Breast epithelium (tissue), 4 donors: ENCODE results near the gene EPHA6. TPM values are rescaled to one million over a fixed set of nuclear protein-coding genes. Genes with fewer than 3 reads are reported as not detected.
"Not testable (repeated sequence)": the region's sequence is repeated elsewhere in the genome, so short reads cannot be mapped to it uniquely, and the experiment has no call there.

Source experiments
- DNase-seq, 2 donors: peaks; one replicate each; pipeline ENCODE4 v3.0.0-alpha.2; 2019; ENCODE audit warnings: low spot score in 2 of 2
- H3K27ac ChIP-seq, 2 donors: fragments of 200-600 bp; sonication (generic) in 1 of 2; one replicate each; pipeline ENCODE4 v1.5.1; 2016 to 2019; ENCODE audit warnings: mild to moderate bottlenecking in 1 of 2
- H3K27me3 ChIP-seq, 2 donors: fragments of 200-600 bp; sonication (generic) in 1 of 2; one replicate each; pipeline versions ENCODE4 v1.5.1 to v1.6.0; 2017 to 2019; ENCODE audit warnings: control low read depth in 1 of 2, mild to moderate bottlenecking in 1 of 2
- H3K36me3 ChIP-seq: fragments of 200-600 bp; one replicate; pipeline ENCODE4 v1.5.1; 2019
- H3K4me1 ChIP-seq, 2 donors: fragments of 200-600 bp; sonication (generic); one replicate each; pipeline ENCODE4 v1.5.1; 2016 to 2019; ENCODE audit warnings: control low read depth in 1 of 2
- H3K4me3 ChIP-seq, 3 donors: fragments of 200-600 bp; sonication (generic); 1 replicate in 2 of 3; 2 replicates in 1 of 3; pipeline ENCODE4 v1.5.1; 2016 to 2019; ENCODE audit warnings: mild to moderate bottlenecking in 3 of 3, moderate library complexity in 2 of 3
- H3K9me3 ChIP-seq, 2 donors: fragments of 200-600 bp; sonication (generic) in 1 of 2; one replicate each; pipeline ENCODE4 v1.5.1; 2016 to 2019; ENCODE audit warnings: control low read depth in 1 of 2
- CTCF ChIP-seq, 3 donors: fragments of 450-650 bp; IDR thresholded peaks; one replicate each; pipeline ENCODE4 v1.5.1; 2016 to 2017; ENCODE audit warnings: antibody characterized with exemption in 3 of 3, mild to moderate bottlenecking in 3 of 3, moderate library complexity in 3 of 3
- POLR2A ChIP-seq: fragments of 450-650 bp; IDR thresholded peaks from one replicate; pipeline ENCODE4 v1.6.1; 2016; ENCODE audit warnings: antibody characterized with exemption, mild to moderate bottlenecking, moderate library complexity
- POLR2AphosphoS5 ChIP-seq, 3 donors: sonication (generic); formaldehyde crosslinking; IDR thresholded peaks; one replicate each; pipeline ENCODE4 v1.6.1; 2017; ENCODE audit warnings: antibody characterized with exemption in 3 of 3
- intact Hi-C: fragments of 100-400 bp; cut with DNase I; formaldehyde crosslinking; loops from one replicate; pipeline ENCODE4 v1.15.1; 2023; ENCODE audit warnings: low total_unique reads
- total RNA-seq, 3 donors: library from RNA; depleted of rRNA; stranded (reverse); fragments of >200 nt; gene quantifications; one replicate each; pipeline ENCODE4 v1.1.0, GENCODE V29; 2016

EPHA6 gene
- total RNA-seq, 3 donors from 2014 or later, result 0.98 to 1.4 (median 1.2) TPM

- H3K36me3 ChIP-seq, result no peaks in the 10 kb centered on the region
- no peaks in the 10 kb centered on the region for H3K9me3 ChIP-seq
- H3K4me3 ChIP-seq, result no peak overlapping the region
- no peak overlapping the region for H3K27ac ChIP-seq
- no peaks in the 10 kb centered on the region for H3K4me1 ChIP-seq
- no peaks in the 10 kb centered on the region for H3K27me3 ChIP-seq
- intact Hi-C loops, result no loop called here
- no peak for DNase-seq
- TF ChIP-seq CTCF (IDR thresholded peaks at IDR 0.05) (no peak), POLR2A (no peak), POLR2AphosphoS5 (IDR thresholded peaks at IDR 0.05) (no peak)
These were observed 155.8 kb downstream of the EPHA6 start for GRCh38 chr3:96970211-96970610.

- no peak overlapping the region for H3K4me3 ChIP-seq
- TF ChIP-seq POLR2AphosphoS5 (IDR thresholded peaks at IDR 0.05) (no peak), CTCF (IDR thresholded peaks at IDR 0.05) (no peak), POLR2A (no peak)
- intact Hi-C loops, result no loop called here
These were observed 163.3 kb downstream of the EPHA6 start for GRCh38 chr3:96977671-96978070.

GRCh38 chr3:96983716-96984115 is 169.3 kb downstream of the EPHA6 start:
- H3K4me1 ChIP-seq, H3K36me3 ChIP-seq, intact Hi-C loops, H3K27ac ChIP-seq, H3K27me3 ChIP-seq, H3K4me3 ChIP-seq, DNase-seq: not testable (repeated sequence)
- H3K9me3 ChIP-seq, result peaks cover 6 to 11% of the 10 kb centered on the region in 2 donors

More at GRCh38 chr3:96977671-96978070, 163.3 kb downstream of the EPHA6 start:
- DNase-seq, result no peak
- Histone ChIP-seq H3K9me3 (no peaks in the 10 kb centered on the region), H3K36me3 (no peaks in the 10 kb centered on the region), H3K27me3 (no peaks in the 10 kb centered on the region), H3K4me1 (no peaks in the 10 kb centered on the region), H3K27ac (no peak overlapping the region)

GRCh38 chr3:96986241-96986640 is 171.8 kb downstream of the EPHA6 start:
- DNase-seq, result no peak

GRCh38 chr3:96991231-96991630 is 176.8 kb downstream of the EPHA6 start:
- Histone ChIP-seq H3K27ac (no peak overlapping the region), H3K36me3 (no peaks in the 10 kb centered on the region), H3K4me1 (no peaks in the 10 kb centered on the region), H3K4me3 (no peak overlapping the region), H3K27me3 (no peaks in the 10 kb centered on the region), H3K9me3 (no peaks in the 10 kb centered on the region)
- intact Hi-C loops, result no loop called here
- no peak for TF ChIP-seq CTCF (IDR thresholded peaks at IDR 0.05)
- TF ChIP-seq POLR2A, result no peak
- TF ChIP-seq POLR2AphosphoS5 (IDR thresholded peaks at IDR 0.05), result no peak
- no peak for DNase-seq

More at GRCh38 chr3:96986241-96986640, 171.8 kb downstream of the EPHA6 start:
- no peak overlapping the region for H3K4me3 ChIP-seq
- peaks cover 6 to 11% of the 10 kb centered on the region in 2 donors for H3K9me3 ChIP-seq
- intact Hi-C loops, result no loop called here
- H3K36me3 ChIP-seq, result no peaks in the 10 kb centered on the region
- TF ChIP-seq POLR2A (no peak), CTCF (IDR thresholded peaks at IDR 0.05) (no peak), POLR2AphosphoS5 (IDR thresholded peaks at IDR 0.05) (no peak)
- H3K27ac ChIP-seq, result no peak overlapping the region
- H3K4me1 ChIP-seq, result no peaks in the 10 kb centered on the region
- no peaks in the 10 kb centered on the region for H3K27me3 ChIP-seq

GRCh38 chr3:96991800-96992365 is 177.5 kb downstream of the EPHA6 start:
- no peaks in the 10 kb centered on the region for H3K4me1 ChIP-seq
- H3K27me3 ChIP-seq, result no peaks in the 10 kb centered on the region
- H3K9me3 ChIP-seq, result no peaks in the 10 kb centered on the region
- H3K4me3 ChIP-seq, result no peak overlapping the region
- no peak for DNase-seq
- intact Hi-C loops, result no loop called here
- H3K27ac ChIP-seq, result no peak overlapping the region
- TF ChIP-seq CTCF (IDR thresholded peaks at IDR 0.05) (no peak), POLR2AphosphoS5 (IDR thresholded peaks at IDR 0.05) (no peak), POLR2A (no peak)
- no peaks in the 10 kb centered on the region for H3K36me3 ChIP-seq
